H1 (cell line): Measurements from ENCODE around the gene RNF149. TPM values are rescaled to one million over a fixed set of nuclear protein-coding genes. Genes with fewer than 3 reads are reported as not detected.

Experiments used
- CHD7 ChIP-seq: fragments of 300-600 bp; sonication (generic); IDR thresholded peaks from 2 replicates; pipeline ENCODE4 v1.7.1; 2012; ENCODE audit warnings: low read length, moderate library complexity, mild to moderate bottlenecking, inconsistent platforms; ENCODE audit not compliant: insufficient replicate concordance
- GABPA ChIP-seq: IDR thresholded peaks from 2 replicates; pipeline ENCODE4 v1.6.1; 2011; ENCODE audit warnings: mild to moderate bottlenecking, low read length, moderate library complexity, borderline replicate concordance; ENCODE audit not compliant: insufficient read depth
- JUND ChIP-seq: IDR thresholded peaks from 2 replicates; pipeline ENCODE4 v1.6.1; 2011; ENCODE audit warnings: mild to moderate bottlenecking, improper control_type of control experiment, low read length
- SIX5 ChIP-seq: IDR thresholded peaks from 2 replicates; pipeline ENCODE4 v1.6.1; 2011; ENCODE audit warnings: mild to moderate bottlenecking, low read depth, low read length
- SP1 ChIP-seq: IDR thresholded peaks from 2 replicates; pipeline ENCODE4 v1.6.1; 2011; ENCODE audit warnings: low read depth, low read length
- polyA plus RNA-seq, 7 experiments: library from polyadenylated mRNA; depleted of rRNA in 3 of 7; stranded (reverse) in 5 of 7; unstranded in 2 of 7; fragments of >200 nt in 5 of 7; fragments of 200-250 nt in 2 of 7; gene quantifications; 1 replicate in 5 of 7; 2 replicates in 1 of 7; 4 replicates in 1 of 7; pipeline versions ENCODE4 v1.2.1 to v1.2.3, GENCODE V29; 2011 to 2013; ENCODE audit warnings: missing spikeins in 2 of 7, mixed read lengths in 2 of 7
- total RNA-seq: library from RNA; stranded (reverse); fragmentation: NEBNext Ultra II Directional; extraction: Animal tissue kit (Norgen Biotek cat#: 25700); gene quantifications from 2 replicates; pipeline ENCODE4 v1.2.1, GENCODE V29; 2021

The RNF149 gene
- total and polyA plus RNA-seq, 2 of the 8 experiments (the other 6 are each of a cell fraction or from before 2014, with no cell fraction given), result 16.6 to 28.2 TPM

- TF ChIP-seq CHD7 (no peak), JUND (no peak), SP1 (no peak), GABPA (no peak), SIX5 (no peak)
Measured at GRCh38 chr2:101306410-101306809, 2.1 kb downstream of the RNF149 start (continued).
